ENCODE results near the gene MGLL.
A peak's percentile ranks its signal among the peaks of the same experiment; 100 is the strongest.
"Not testable (repeated sequence)": the region's sequence is repeated elsewhere in the genome, so short reads cannot be mapped to it uniquely, and the experiment has no call there.

MGLL gene

DNA sequence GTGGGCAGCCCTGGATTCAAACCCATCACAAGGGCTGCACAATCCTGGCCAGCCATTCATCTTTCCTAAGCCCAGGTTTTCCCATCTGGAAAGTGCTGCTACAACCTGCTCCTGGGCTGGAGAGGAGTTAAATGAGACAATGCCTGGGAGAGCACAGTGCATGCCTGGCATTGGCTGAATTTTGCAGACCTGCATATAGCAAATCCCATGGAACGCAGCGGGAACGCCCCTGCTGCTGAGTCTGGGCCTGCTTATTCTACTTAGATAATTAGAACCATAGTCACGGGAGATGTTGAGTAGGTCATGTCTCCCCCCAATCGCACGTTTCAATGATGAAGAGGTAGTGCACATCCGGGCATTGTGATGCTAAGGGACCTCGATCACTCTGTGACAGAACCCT is 102.9 kb downstream of the MGLL start:
- DNase-seq: no peak

DNA sequence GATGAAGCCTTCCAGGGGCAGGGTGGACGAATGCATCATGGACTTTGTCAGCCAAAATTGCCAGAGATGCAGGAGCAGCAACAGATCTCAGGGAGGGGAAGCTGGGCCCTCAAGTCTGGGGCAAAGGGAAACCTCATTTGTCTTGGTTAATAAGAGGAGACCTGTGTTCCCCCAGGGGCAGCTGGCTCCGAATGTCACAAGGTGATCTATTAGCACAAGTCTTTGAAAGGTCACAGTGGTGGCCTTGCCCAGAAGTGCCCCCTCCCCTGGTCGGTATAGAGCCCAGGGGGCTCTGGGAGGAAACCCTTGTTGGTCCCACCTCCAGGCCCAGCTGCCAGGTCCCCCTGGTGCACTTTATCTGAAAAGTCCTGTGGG is 103.4 kb downstream of the MGLL start:
- DNase-seq: no peak

DNA sequence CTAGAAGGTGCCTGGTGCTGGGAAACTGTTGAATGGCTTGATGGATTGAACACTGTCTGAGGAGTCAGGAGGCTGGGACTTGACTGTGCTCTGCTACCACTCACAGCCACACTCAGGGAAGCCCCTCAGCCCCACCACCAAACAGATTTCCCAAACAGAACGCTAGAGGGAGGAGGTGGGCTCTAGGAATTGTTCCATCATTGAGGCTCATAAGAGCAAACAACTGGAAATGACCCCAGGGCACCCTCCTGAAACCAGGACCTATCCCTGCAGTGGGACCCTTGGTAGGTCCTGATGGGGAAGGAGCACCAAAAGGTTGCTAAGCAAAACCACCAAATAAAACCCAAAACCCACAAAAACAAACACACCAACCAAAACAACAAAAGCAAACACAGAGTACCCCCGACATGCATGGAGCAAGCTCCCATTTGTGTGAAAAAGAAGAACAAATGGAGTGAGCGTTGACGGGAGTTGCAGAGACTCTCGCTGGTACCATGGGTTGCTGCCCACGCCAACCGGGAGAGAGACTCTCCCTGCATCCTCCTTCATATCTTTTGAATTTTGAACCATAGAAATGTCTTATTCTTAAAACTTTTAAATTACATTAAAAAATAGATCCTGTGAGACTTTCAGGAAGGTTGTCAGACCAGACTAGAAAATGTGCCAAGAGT is 103.9 kb downstream of the MGLL start:
- no peak for DNase-seq

DNA sequence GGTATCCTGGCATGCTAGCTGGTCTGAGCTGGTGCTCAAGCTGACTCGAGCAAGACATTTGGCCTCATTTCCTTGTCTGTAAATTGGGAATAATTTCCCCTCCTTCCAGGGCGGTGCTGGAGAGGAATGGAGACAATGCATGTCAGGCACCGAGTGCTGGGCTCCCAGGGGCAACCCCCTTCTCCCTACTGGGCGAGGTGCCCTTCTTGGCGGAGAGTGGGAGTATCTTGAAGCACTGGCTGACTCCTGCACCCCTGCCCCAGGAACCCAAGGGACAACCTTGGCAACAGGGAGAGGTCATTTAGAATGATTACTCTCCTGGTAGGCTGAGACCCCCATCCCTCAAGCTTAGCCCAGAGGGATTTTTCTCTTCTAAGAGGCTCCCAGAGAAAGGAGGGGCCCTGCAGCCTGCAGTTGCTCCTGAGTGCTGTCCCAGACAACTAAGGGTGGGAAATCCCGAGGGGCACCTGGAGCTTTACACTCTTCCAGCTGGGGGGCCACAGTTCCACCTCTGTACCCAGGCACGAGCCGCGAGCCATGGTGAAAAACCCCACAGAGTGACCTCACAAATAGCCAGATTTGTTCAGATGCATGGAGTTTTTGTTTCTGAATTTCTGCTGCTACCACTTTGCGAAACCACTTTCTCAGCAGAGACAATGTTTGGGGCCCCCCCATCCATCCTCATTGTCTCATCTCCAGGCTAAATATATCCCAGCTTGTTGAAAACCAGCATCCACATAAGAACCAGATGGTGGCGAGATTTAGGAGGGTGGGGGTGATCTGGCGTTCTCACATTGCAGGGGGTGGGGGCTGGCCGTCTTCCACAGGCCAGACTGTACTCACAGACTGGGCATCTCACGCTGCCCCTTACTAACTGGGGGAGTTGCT is 104.7 kb downstream of the MGLL start:
- no peak for DNase-seq

DNA sequence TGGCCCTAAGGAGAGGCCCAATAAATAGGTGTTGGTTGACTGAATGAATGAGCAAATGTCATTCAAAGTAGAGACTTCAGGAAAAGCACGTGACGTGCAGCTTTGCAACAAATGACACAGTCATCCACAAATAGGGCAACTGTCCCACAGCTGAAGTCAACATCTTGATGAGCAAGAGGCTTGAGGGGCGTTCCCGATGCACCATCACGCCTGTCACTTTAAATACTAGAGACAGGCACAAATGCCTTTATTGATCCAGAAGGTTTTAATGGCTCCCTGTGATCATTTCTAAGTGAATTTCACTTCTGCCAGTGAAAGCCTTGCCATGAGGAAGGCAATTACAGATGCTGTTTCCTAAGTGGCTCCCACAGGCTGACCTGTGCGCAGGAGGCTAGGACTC is 105.9 kb downstream of the MGLL start:
- DNase-seq: peak in 1 of 2 donors; percentile 44

DNA sequence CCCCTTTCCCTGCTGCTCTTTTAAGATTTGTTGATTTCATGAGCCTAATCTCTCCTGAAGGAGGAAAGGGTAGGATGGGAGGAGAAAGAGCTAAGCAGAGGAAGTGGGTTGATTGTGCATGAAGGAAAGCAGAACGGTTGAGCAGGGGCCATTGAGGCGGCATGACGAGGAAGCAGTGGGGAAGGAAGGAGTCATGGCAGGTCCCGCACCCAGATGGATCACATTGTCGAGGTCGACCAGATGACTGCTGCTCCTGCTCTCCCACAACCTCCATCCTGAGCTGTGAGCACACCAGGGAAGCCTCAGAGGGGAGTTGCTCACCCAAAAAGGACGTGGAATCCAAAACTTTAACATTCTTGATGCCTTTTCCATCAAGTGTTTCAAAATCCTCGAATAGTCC is 106.8 kb downstream of the MGLL start:
- DNase-seq: peak; percentile 51 to 63

DNA sequence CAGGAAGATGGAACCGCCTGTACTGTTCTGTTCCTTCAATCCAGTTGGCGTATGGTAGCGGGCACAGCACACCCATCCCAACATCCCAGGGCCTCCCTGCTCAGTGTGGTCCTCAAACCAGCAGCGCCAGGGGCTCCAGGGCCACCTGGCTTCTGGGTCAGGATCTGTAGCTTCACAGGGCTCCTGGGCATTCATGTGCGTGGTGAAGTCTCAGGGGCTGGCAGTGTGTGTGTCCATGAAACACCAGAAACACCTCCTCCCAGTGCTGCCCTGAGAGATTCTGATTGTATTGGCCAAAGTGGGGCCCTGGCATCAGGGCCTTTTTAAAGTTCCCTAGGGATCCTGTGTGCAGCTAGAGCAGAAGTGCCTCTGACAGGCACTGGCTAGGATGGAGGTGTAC is 107.4 kb downstream of the MGLL start:
- DNase-seq: no peak

DNA sequence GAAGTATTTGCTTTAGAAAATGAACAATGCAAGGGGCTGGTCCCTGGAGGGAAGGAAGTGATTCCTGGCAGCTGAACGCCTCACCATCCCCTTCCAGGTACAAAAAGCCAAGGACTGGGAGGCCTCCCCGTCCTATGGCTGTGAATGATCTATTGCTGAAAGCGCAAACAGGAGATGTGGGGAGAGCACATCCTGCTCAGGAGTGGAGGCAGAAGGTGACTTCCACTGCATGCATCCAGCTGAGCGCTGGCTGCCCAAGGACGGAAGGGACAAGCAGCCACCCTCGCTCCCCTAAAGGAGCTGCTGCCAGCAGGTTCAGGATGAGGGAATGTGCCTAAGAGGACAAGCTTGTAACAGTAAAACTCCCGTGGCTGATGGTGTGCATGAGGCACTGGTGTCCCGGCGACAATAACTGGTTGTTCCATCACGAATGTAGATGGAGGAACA is 108.2 kb downstream of the MGLL start:
- DNase-seq: no peak

DNA sequence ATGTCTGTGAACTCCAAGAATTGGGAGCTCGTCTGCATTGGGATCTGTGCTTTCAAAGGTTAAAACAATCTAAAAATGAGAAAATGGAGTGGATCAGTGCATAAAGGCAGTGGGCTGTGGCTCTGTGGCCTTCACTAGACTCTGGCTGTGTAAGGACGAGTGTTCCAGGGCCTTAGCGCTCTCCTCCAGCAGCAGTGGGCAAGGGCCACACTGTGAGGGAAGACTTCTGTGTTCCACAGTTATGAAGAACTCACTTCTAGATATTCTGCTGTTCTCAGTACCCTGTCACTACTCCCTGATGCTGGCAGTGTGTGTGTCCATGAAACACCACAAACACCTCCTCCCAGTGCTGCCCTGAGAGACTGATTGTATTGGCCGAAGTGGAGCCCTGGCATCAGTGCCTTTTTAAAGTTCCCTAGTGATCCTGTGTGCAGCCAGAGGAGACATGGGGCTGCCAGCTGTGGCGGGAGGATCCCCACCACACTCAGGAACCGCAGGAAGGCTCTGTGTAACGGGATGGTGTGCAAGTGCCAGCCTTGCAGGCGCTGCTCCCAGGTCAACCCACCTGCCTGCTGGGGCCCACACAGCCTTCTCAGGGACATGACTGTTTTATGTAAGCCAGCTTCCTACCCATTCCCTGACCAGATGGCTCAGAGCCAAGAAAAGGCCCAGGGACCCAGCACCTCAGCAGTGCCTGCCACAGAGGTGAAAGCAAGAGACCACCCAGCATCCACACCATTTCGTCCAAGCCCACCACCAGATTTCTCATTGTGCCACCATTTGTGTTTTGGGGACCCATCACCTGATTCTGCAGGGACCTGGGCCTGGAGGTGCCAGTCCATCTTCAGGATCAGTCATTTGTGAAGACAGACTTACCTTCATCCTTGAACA is 109.2 kb downstream of the MGLL start:
- no peak for DNase-seq

DNA sequence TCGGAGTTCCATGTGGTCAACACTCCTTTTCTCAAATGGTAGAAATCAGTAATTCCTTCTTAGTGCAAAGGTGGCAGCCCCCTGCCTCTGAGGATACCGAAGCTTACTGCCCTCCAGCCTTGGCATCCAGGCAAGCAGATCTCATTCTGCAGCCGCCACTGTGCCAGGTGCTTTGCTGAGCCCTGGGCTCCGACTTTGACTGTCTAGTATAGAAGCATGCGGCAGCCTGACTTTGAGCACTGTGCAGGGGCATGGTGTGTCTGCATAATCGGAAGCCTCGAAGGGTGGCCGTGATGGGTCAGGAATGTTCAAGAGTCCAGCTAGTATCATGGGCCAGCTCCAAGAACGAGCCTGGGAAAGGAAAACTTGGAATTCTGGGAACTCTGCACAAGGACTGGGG is 109.9 kb downstream of the MGLL start:
- no peak for DNase-seq

DNA sequence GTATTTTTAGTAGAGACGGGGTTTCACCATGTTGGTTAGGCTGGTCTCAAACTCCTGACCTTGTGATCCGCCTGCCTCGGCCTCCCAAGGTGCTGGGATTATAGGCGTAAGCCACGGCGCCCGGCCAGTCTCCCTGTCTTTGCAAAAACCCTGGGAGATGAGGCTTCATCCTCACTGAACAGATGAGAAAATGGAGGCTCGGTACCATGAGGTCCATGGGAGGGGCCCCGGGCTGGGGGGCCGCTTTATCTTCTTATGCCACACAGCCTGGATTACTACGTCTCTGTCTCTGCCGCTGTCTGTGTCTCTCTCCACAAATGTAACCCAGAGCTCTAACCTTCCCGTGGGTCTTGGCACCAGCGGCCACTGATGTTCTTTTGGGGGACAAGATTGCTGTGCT is 110.4 kb downstream of the MGLL start:
- no peak for DNase-seq

DNA sequence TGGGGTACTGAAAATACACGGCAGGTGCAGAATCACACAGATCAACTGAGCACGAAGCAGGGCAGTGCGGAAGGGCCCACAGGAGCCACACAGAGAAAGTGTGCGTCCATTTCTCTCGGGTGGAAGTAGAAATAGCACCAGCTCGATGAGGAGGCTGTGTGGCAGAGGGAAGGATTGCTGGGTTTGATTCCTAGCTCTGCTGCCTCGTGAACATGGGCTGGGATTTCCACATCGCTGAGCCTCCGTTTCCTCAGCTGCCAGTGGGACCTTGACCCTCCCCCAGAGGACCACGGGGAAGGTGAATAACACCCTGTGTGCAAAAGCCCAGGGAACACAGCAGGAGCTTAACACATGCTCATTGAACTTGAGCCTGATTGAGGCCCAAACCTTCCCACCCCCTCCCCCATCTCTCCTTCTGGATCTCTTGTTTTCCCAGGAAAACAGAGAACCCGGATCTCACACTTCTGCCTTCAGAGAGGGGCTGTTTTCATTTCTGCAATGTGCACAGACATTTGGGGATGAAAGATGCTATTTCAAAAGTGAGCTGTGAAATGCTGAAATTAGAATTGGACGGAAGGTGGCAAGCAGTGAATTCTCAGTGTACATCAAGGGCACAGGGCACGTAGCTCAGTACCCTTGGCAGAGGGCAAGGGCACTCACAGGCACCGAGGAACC is 111.2 kb downstream of the MGLL start:
- no peak for DNase-seq

DNA sequence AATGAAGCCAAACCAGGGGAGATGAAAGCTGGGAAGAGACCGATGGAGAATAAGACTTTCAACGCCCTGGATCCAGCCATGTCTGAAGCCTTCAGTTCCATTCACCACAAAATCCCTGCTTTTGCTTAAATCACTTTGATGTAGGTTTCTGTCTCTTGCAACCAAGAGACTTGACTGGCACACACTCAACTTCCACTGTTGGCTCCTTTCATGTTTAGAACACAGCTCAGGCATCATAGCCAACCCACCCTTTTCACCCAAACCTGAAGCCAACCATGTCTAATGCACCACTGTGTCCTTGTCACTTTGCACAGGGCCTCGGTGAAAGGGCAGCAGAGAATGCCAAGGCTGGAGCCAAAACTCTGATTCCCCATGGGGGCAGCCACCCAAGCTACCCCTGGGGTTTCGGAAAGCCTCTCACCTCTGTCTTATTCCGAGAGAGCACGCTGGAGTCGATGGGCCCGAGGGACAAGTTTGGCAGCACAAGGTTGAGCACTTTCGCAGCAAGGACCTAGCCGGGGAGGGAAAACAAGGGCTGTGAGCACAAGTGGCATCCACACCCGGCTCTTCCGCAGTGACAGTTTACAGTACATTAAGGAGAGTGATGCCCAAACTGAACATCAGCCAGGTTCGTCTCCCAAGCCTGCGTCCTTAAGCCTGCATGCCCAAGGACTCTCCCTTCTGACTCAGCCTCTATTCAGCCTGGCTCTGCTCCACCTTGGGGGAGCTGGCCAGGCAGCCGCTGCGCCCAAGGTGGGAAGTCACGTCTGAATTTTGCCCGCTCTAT is 112.0 kb downstream of the MGLL start:
- no peak for DNase-seq

DNA sequence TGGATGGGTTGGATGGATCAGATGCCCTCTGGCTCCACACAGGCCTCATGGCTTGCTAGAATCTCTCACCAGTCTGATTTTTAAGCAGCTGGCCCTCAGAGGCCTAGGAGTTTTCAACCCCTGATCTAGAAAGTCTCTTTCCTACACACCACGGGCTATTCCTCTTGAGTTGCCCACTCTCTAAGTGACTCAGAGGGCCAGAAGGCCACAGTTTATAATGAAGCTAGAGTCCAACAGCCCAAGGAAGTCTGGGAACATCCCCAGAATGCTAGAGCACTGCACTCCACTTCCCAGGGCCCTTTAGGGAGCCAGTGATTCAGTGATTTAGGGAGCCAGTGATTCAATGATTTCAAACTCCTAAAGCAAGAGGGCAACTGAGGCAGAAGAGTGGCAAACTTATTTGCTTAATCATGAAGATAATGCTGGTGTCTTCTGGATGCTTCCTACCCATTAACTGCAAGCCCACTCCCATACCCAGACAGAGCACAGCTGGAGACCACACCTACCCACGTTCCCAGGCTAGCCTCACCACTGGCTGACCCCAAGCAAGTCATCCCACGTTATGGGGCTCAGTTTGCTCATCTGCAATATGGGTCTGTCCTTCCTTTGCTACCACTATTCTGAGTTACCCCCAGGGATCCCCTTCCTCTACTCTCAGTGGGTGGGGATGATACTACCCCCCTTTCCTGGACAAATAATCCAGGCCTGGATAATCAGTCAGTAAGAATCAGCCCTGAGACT is 112.8 kb downstream of the MGLL start:
- no peak for DNase-seq

DNA sequence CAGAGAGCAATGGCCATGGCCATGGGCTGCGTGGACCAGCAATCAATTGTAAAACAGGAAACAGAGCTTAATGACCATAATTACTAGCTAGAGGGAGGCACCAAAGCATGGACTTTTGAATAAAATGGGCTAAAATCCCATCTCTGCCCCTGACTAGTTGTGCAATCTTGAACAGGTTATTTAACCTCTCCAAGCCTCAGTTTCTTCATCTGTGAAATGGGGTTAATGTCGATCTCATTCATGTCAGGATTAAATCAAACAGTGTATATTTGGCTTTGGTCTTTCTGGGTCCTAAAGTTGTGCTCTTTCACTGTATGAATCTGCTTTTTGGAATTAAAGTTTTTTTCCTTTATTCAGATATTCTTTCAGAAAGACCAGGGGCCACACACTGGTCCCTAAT is 113.5 kb downstream of the MGLL start:
- DNase-seq: no peak

DNA sequence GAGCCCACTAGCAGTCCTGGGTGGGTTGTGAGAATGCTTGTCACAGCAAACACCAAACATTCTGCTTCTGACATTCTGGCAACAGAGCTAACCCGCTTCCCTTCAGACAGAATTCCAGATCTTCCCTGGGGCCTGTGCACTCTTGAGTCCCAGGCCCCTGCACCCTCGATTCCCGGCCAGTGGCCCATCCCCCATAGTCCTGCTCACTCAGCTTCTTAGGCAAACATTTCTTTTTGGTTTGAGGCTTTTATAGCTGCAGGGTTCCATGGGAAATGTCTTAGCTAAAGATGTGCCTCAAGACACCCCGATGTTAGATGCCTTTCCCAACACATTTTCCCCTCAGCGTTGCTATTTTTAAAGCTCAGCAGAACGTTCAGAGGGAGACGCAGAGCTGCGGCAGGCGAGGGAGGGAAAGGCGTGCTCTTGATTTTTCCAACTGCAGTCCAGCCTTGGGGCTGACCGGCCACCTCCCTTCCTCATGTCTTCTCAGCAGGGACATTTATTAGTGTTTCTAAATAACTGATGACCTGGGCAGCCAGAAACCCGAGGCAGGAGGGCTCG is 114.4 kb downstream of the MGLL start:
- DNase-seq: no peak

DNA sequence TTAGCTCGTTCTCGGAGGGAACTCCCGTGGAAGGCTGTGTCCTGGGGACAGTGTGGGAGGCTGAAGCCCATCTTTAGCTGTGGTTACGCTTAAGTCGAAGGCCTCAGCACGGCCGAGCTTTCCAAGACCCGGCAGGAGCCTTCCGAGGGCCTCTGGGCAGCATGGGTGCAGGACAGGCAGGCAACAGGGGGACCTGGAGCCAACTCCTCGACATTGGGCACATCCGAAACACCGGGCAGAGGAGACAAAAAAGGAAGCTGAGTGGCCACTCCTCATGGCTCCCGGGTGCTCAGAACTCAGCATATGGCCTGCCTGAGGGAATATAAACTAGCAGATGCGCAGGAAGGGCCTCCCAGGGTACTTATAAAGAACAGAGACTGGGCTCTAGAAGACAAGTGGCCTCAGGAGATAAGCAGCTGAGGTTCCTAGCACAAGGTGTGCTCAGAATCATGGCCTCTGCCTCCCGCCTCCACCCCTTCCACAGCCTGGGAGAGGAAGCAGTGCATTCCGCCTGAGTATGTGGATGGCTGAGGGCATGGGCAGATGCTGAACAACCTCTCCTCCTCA is 115.4 kb downstream of the MGLL start:
- no peak for DNase-seq

DNA sequence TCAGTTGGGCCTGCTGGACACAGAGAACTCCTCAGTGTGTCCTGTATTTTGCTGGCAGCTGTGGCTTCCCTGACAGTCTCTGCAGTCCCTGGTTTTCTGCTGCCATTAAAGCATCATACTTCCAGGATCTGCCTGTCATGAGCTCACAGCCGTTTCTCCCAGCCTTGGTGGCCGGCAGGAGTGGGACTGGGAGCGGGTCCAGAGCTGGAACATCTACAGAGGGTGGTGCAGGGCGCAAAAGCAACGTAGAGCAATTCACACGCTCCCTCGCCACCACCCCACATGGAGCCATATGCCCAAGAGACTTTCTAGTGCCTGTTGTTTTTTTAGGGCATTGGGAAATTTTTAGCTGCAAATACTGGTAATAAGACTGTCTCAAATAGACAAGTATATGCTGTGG is 116.0 kb downstream of the MGLL start:
- no peak for DNase-seq

DNA sequence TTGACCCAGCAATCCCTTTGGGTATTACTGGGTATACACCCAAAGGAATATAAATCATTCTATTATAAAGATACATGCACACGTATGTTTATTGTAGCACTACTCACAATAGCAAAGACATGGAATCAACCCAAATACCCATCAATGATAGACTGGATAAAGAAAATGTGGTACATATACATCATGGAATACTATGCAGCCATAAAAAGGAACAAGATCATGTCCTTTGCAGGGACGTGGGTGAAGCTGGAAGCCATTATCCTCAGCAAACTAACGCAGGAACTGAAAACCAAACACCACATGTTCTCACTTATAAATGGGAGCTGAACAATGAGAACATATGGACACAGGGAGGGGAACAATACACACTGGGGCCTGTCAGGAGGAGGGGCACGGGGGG is 117.5 kb downstream of the MGLL start:
- not testable (repeated sequence) for DNase-seq

DNA sequence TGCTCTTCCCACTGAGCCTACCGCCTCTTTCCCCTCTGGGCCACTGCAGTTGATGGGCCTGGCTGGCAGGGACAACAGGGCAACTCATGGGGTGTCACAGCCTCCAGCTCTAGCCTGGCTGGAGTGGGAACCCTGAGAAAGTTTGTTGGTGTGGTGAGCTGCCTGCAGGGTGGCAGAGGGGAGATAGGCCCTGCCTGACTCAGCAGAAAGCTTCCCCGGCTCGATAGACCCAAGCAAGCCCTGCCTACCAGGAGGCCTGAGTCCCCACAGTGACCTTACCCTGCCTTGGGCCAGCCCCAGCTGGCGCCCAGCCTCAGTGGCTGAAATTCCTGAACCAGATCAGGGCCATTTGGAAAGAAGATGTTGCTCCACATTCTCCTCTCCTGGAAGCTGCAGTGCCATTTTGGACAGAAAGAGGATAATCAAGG is 120.2 kb downstream of the MGLL start:
- DNase-seq: no peak

Data from inflammatory macrophage (primary cell).